ENCODE data around the gene SLIT3. TPM values are rescaled to one million over a fixed set of nuclear protein-coding genes. Genes with fewer than 3 reads are reported as not detected.

The SLIT3 gene
- total RNA-seq, 1 experiment from 2014 or later, result 0.92 TPM

DNA sequence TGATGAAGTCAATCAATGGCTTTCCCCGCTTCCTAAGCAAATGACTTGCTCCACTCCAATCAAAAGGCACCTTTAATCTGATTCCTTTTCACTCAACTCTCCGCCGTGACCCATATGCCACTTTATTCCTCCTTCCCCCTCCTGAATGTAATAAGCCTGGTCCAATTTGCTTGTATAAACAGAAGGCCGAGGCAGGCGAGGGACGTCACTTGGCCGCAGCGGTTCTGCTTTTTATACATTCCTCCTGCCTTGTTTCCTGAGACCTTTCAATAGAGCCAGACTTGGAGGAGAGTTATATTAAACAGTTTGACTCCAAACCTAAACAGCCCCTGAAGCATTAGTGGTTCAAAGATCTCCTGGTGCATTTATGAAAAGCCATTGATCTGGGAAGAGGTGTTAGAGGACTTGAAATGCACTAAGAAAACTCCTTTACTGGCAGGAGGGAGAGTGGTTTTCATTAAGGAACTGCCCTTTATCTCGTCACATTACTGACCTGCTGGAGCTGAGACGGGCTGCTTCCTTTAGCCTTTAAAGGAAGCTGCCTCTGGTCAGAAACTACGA is 273.4 kb downstream of the SLIT3 start:
- Histone ChIP-seq H3K23ac (ENCODE audit: insufficient read length, low read depth, low read length) (no peak overlapping the region), H2AK5ac (ENCODE audit: insufficient read length, low read length) (no peak overlapping the region), H3K9me3 (ENCODE audit: control insufficient read depth, low read depth, low read length) (no peaks in the 10 kb centered on the region), H2BK20ac (ENCODE audit: low read depth, low read length, poor library complexity, severe bottlenecking) (no peak overlapping the region), H4K5ac (ENCODE audit: insufficient read length, low read depth, low read length) (no peak overlapping the region), H4K8ac (replicated peaks; ENCODE audit: insufficient read length, low read depth, low read length) (no peak overlapping the region), H3K27ac (ENCODE audit: insufficient read length, low read depth, low read length) (no peak overlapping the region), H2BK5ac (ENCODE audit: insufficient read length, low read length) (no peak overlapping the region), H4K20me1 (ENCODE audit: control insufficient read depth, insufficient read depth, insufficient read length) (no peaks in the 10 kb centered on the region), H2BK120ac (ENCODE audit: low read depth, low read length, poor library complexity, severe bottlenecking) (no peak overlapping the region), H3K9ac (ENCODE audit: extremely low read depth, insufficient read length, low read length) (no peak overlapping the region), H4K91ac (ENCODE audit: insufficient read length, low read depth, low read length) (no peak overlapping the region), H3K27me3 (ENCODE audit: insufficient read depth, low read length) (no peaks in the 10 kb centered on the region), H3T11ph (ENCODE audit: low read length) (no peak overlapping the region), H2BK12ac (ENCODE audit: insufficient read length, low read depth, low read length) (no peak overlapping the region), H3K18ac (ENCODE audit: insufficient read length, low read depth, low read length) (no peak overlapping the region), H3K79me2 (ENCODE audit: insufficient read depth, low read length) (no peaks in the 10 kb centered on the region), H2AFZ (ENCODE audit: low read length) (no peak overlapping the region), H3K14ac (ENCODE audit: insufficient read depth, low read length) (no peak overlapping the region), H3K23me2 (ENCODE audit: insufficient read length, low read depth, low read length, poor library complexity, severe bottlenecking) (no peaks in the 10 kb centered on the region), H3K79me1 (ENCODE audit: insufficient read depth, low read depth, low read length, poor library complexity, severe bottlenecking) (no peaks in the 10 kb centered on the region), H3K56ac (ENCODE audit: insufficient read length, low read depth, low read length) (no peak overlapping the region), H3K4me1 (ENCODE audit: insufficient read depth, low read length) (peaks cover 5% of the 10 kb centered on the region; the same call in 1 of the 2 replicates), H2BK15ac (ENCODE audit: low read depth, low read length) (no peak overlapping the region), H3K4me2 (ENCODE audit: insufficient read depth, insufficient read length, low read length) (no peak overlapping the region), H3K4ac (ENCODE audit: low read depth, low read length) (no peak overlapping the region)
- Mint-ChIP-seq H3K9me3 (no peaks in the 10 kb centered on the region), H3K36me3 (ENCODE audit: insufficient read depth in 1 of 3, low read depth in 3 of 3) (no peaks in the 10 kb centered on the region), H3K27ac (peak overlapping the region in 1 of 3 experiments; percentile 28; a peak in 1 of 7 replicates), H3K4me3 (no peak overlapping the region), H3K27me3 (ENCODE audit: low read depth) (peaks cover 16% of the 10 kb centered on the region), H3K4me1 (peaks cover 25 to 27% of the 10 kb centered on the region in 2 experiments)
- TF ChIP-seq, protein P1, sequence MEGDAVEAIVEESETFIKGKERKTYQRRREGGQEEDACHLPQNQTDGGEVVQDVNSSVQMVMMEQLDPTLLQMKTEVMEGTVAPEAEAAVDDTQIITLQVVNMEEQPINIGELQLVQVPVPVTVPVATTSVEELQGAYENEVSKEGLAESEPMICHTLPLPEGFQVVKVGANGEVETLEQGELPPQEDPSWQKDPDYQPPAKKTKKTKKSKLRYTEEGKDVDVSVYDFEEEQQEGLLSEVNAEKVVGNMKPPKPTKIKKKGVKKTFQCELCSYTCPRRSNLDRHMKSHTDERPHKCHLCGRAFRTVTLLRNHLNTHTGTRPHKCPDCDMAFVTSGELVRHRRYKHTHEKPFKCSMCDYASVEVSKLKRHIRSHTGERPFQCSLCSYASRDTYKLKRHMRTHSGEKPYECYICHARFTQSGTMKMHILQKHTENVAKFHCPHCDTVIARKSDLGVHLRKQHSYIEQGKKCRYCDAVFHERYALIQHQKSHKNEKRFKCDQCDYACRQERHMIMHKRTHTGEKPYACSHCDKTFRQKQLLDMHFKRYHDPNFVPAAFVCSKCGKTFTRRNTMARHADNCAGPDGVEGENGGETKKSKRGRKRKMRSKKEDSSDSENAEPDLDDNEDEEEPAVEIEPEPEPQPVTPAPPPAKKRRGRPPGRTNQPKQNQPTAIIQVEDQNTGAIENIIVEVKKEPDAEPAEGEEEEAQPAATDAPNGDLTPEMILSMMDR (conservative IDR thresholded peaks at IDR 0.05), result no peak
- DNase-seq, result no peak
- WGBS (ENCODE audit: extremely low coverage, insufficient read length, low lambda C conversion rate), result no CpG with 5 or more reads among the region's 11 CpGs
